PC-3 (cell line): ENCODE results near the gene SRGAP2B.
"Not testable (repeated sequence)": the region's sequence is repeated elsewhere in the genome, so short reads cannot be mapped to it uniquely, and the experiment has no call there.

Source experiments
- CTCF ChIP-seq: fragments of 300-600 bp; sonication (generic); conservative IDR thresholded peaks from 2 replicates; pipeline ENCODE4 v1.5.1; 2017; ENCODE audit warnings: antibody characterized with exemption, low read depth, mild to moderate bottlenecking, low read length
- EZH2 ChIP-seq: fragments of 300-600 bp; sonication (generic); IDR thresholded peaks from one replicate; pipeline ENCODE4 v1.6.1; 2017; ENCODE audit warnings: antibody characterized with exemption, mild to moderate bottlenecking, low read length; ENCODE audit not compliant: unreplicated experiment
- EZH2phosphoT487 ChIP-seq: fragments of 300-600 bp; sonication (generic); IDR thresholded peaks from 2 replicates; pipeline ENCODE4 v1.6.1; 2018; ENCODE audit warnings: mild to moderate bottlenecking, antibody characterized with exemption, low read length, borderline replicate concordance

- TF ChIP-seq CTCF, EZH2phosphoT487, EZH2: not testable (repeated sequence)
Measured at GRCh38 chr1:144858607-144859006, 236.5 kb downstream of the SRGAP2B start.
